Esophagus (tissue), 2 donors: ENCODE measurements around the gene IRF4. TPM values are rescaled to one million over a fixed set of nuclear protein-coding genes. Genes with fewer than 3 reads are reported as not detected.

Experiments used
- H3K27ac ChIP-seq, 2 donors: one replicate each; pipeline ENCODE4 v1.5.1; 2013; ENCODE audit warnings: low read depth in 2 of 2, mild to moderate bottlenecking in 2 of 2, inconsistent platforms in 1 of 2, low read length in 1 of 2, moderate library complexity in 1 of 2
- H3K27me3 ChIP-seq, 2 donors: one replicate each; pipeline ENCODE4 v1.6.1; 2013; ENCODE audit warnings: low read length in 2 of 2, control low read depth in 1 of 2, mild to moderate bottlenecking in 1 of 2; ENCODE audit not compliant: insufficient read depth in 2 of 2, control insufficient read depth in 1 of 2
- H3K36me3 ChIP-seq, 2 donors: one replicate each; pipeline ENCODE4 v1.6.1; 2013; ENCODE audit warnings: low read length in 1 of 2; ENCODE audit not compliant: control insufficient read depth in 2 of 2, insufficient read depth in 2 of 2
- H3K4me1 ChIP-seq, 2 donors: one replicate each; pipeline ENCODE4 v1.6.1; 2013; ENCODE audit warnings: low read length in 1 of 2; ENCODE audit not compliant: control insufficient read depth in 2 of 2, insufficient read depth in 2 of 2
- H3K4me3 ChIP-seq, 2 donors: one replicate each; pipeline ENCODE4 v1.5.1; 2013; ENCODE audit warnings: low read length in 2 of 2, mild to moderate bottlenecking in 2 of 2, low read depth in 1 of 2, moderate library complexity in 1 of 2
- H3K9me3 ChIP-seq, 2 donors: one replicate each; pipeline ENCODE4 v1.6.1; 2013; ENCODE audit warnings: mild to moderate bottlenecking in 2 of 2, low read depth in 1 of 2, low read length in 1 of 2, moderate library complexity in 1 of 2; ENCODE audit not compliant: control insufficient read depth in 2 of 2, insufficient read depth in 1 of 2
- WGBS, 2 donors: extraction: QIAGEN DNeasy Blood & Tissue Kit; methylation state at CpG; one replicate each; pipeline ENCODE4 v1.1.7; 2013; 5-methylcytosine and 5-hydroxymethylcytosine counted together
- polyA plus RNA-seq, 2 donors: library from polyadenylated mRNA; stranded (reverse); fragments of 200-250 nt; gene quantifications; one replicate each; pipeline ENCODE4 v1.2.3, GENCODE V29; 2013
- donor health status: healthy with polysubstance abuse.
- donor health status: Bipolar disorder and iron deficiency.

The IRF4 gene
- polyA plus RNA-seq, 2 donors = 0.27 to 0.28 TPM

GRCh38 chr6:379410-380181 is 12.0 kb upstream of the IRF4 start:
- 73 to 74% methylated on average over 28 of the region's 28 CpGs for WGBS, 2 donors
- peaks cover 5 to 16% of the 10 kb centered on the region in 2 donors for H3K9me3 ChIP-seq
- H3K4me1 ChIP-seq = peaks cover 0 to 7% of the 10 kb centered on the region in 2 donors
- H3K27me3 ChIP-seq = peaks cover 0 to 2% of the 10 kb centered on the region in 2 donors
- H3K36me3 ChIP-seq = no peaks in the 10 kb centered on the region
- H3K27ac ChIP-seq = no peak overlapping the region
- no peak overlapping the region for H3K4me3 ChIP-seq

GRCh38 chr6:380234-381218 is 11.0 kb upstream of the IRF4 start:
- peaks cover 5 to 12% of the 10 kb centered on the region in 2 donors for H3K9me3 ChIP-seq
- no peak overlapping the region for H3K27ac ChIP-seq
- peaks cover 0 to 2% of the 10 kb centered on the region in 2 donors for H3K27me3 ChIP-seq
- 84% methylated on average over 26 of the region's 26 CpGs for WGBS, 2 donors
- H3K36me3 ChIP-seq = no peaks in the 10 kb centered on the region
- no peak overlapping the region for H3K4me3 ChIP-seq
- peaks cover 0 to 7% of the 10 kb centered on the region in 2 donors for H3K4me1 ChIP-seq

- peaks cover 0 to 2% of the 10 kb centered on the region in 2 donors for H3K27me3 ChIP-seq
Measured at GRCh38 chr6:381742-382461, 9.7 kb upstream of the IRF4 start.

GRCh38 chr6:382883-383810 is 8.4 kb upstream of the IRF4 start:
- peaks cover 0 to 2% of the 10 kb centered on the region in 2 donors for H3K27me3 ChIP-seq
- peaks cover 0 to 7% of the 10 kb centered on the region in 2 donors for H3K4me1 ChIP-seq
- no peaks in the 10 kb centered on the region for H3K36me3 ChIP-seq
- H3K4me3 ChIP-seq = no peak overlapping the region
- no peak overlapping the region for H3K27ac ChIP-seq
- peaks cover 5 to 12% of the 10 kb centered on the region in 2 donors for H3K9me3 ChIP-seq
- 80 to 82% methylated on average over 22 of the region's 22 CpGs for WGBS, 2 donors

More at GRCh38 chr6:381742-382461, 9.7 kb upstream of the IRF4 start:
- Histone ChIP-seq H3K27ac (no peak overlapping the region), H3K36me3 (no peaks in the 10 kb centered on the region), H3K4me1 (peaks cover 0 to 7% of the 10 kb centered on the region in 2 donors), H3K9me3 (peaks cover 5 to 12% of the 10 kb centered on the region in 2 donors), H3K4me3 (no peak overlapping the region)
- WGBS, 2 donors = 87% methylated on average over 17 of the region's 17 CpGs

- no peaks in the 10 kb centered on the region for H3K36me3 ChIP-seq
- H3K9me3 ChIP-seq = peaks cover 5 to 11% of the 10 kb centered on the region in 2 donors
- peaks cover 0 to 2% of the 10 kb centered on the region in 2 donors for H3K27me3 ChIP-seq
- H3K4me1 ChIP-seq = peaks cover 0 to 5% of the 10 kb centered on the region in 2 donors
- H3K4me3 ChIP-seq = no peak overlapping the region
- H3K27ac ChIP-seq = no peak overlapping the region
- WGBS, 2 donors = 66 to 75% methylated on average over 3 of the region's 3 CpGs
Measured at GRCh38 chr6:383856-384255, 7.7 kb upstream of the IRF4 start.

GRCh38 chr6:384898-385297 is 6.7 kb upstream of the IRF4 start:
- no peak overlapping the region for H3K4me3 ChIP-seq
- H3K27me3 ChIP-seq = peaks cover 0 to 8% of the 10 kb centered on the region in 2 donors
- 91 to 94% methylated on average over 6 of the region's 6 CpGs for WGBS, 2 donors
- peaks cover 4 to 6% of the 10 kb centered on the region in 2 donors for H3K9me3 ChIP-seq
- no peaks in the 10 kb centered on the region for H3K4me1 ChIP-seq
- no peak overlapping the region for H3K27ac ChIP-seq
- H3K36me3 ChIP-seq = no peaks in the 10 kb centered on the region

- H3K4me3 ChIP-seq = no peak overlapping the region
- peaks cover 0 to 4% of the 10 kb centered on the region in 2 donors for H3K9me3 ChIP-seq
- no peak overlapping the region for H3K27ac ChIP-seq
- no peaks in the 10 kb centered on the region for H3K36me3 ChIP-seq
- peaks cover 0 to 8% of the 10 kb centered on the region in 2 donors for H3K27me3 ChIP-seq
- 89 to 94% methylated on average over 10 of the region's 10 CpGs for whole genome bisulfite sequencing, 2 donors
- no peaks in the 10 kb centered on the region for H3K4me1 ChIP-seq
Measured at GRCh38 chr6:385614-386013, 5.9 kb upstream of the IRF4 start.

- WGBS, 2 donors = 87 to 88% methylated on average over 18 of the region's 18 CpGs
- Histone ChIP-seq H3K27ac (no peak overlapping the region), H3K27me3 (peaks cover 0 to 13% of the 10 kb centered on the region in 2 donors), H3K9me3 (peaks cover 0 to 4% of the 10 kb centered on the region in 2 donors), H3K4me3 (no peak overlapping the region), H3K4me1 (peaks cover 5 to 6% of the 10 kb centered on the region in 2 donors), H3K36me3 (no peaks in the 10 kb centered on the region)
Measured at GRCh38 chr6:386688-387266, 4.8 kb upstream of the IRF4 start.
